IPS DF 19.7 (cell line): ENCODE measurements around the gene DAD1.
"Not testable (repeated sequence)": the region's sequence is repeated elsewhere in the genome, so short reads cannot be mapped to it uniquely, and the experiment has no call there.

ENCODE experiments used
- DNase-seq: peaks from one replicate; pipeline ENCODE4 v3.0.0-alpha.2; 2013; ENCODE audit warnings: low read depth, low spot score

DAD1 gene

DNA sequence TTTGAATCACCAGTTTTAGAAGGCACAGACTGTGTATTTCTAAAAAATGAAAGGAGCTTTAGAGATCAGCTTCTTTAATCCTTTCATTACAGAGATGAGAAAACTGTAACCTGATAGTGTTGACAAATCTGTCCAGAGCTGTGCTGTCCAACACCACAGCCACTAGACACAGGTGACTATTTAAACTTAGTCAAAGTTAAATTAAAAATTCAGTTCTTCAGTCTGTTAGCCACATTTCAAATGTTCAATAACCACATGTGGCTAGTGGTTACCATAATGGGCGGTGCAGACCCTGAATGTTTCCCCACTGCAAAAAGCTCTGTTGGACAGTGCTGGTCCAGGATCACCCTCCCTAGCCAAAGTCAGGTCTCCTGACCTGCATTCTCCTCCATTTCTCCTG is 21.6 kb downstream of the DAD1 start:
- no peak for DNase-seq

DNA sequence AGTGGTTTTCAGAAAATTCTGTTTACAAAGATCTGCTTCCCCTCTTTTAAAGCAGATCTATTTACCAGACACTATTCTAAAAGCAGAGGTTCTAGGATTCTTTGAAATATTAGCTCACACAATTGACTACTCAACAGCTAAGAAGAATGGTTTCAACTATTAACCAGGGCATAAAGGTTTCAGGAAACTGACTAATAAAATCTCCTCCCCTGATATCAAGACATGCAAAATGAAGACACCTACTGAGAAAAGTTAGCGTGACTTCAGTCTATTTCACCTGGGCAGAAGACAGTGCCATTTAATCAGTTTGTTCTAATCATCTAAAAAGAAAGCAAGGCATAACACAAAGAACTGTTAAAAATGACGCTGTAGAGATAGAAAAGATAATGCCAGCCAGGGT is 22.2 kb downstream of the DAD1 start:
- DNase-seq = no peak

- not testable (repeated sequence) for DNase-seq
These were observed 22.8 kb downstream of the DAD1 start for GRCh38 chr14:22566266-22566665.

- no peak for DNase-seq
These were observed 23.6 kb downstream of the DAD1 start for GRCh38 chr14:22565391-22565945.

DNA sequence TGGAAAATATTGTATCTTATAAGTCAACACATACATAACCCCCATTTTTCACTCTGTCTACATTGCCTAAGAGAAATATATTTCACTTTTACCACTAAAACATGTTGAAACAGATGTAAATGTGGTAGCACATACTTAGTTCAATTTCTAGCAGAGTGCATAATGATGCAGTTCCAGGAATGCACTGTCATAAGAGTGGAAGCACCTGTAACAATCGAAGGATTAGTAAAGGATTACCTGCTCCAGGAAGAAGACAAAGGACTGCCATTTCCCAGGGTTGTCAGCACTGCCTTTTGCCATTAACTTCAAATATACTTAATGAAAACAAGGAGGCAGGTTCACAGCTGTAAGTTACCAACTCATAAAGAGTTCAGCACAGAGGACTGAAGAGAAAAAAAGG is 24.6 kb downstream of the DAD1 start:
- DNase-seq = no peak

DNA sequence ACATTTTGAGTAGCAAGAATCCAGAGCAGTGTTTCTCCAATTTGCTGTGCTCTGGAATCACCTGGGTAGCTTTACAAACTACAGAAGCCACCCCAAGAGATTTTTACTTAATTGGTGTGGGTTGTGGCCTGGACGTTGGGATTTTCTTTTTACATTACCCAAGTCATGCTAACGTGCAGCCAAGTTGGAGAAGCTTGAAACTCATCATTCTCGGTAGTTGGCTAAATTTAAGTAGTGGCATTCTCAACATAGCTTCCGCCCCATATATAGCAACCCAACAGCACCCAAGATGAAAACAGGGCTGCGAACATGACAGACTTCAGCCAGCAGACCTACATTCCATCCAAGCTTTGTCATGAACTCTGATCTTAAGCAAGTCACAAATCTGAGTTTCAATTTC is 25.0 kb downstream of the DAD1 start:
- DNase-seq = no peak

DNA sequence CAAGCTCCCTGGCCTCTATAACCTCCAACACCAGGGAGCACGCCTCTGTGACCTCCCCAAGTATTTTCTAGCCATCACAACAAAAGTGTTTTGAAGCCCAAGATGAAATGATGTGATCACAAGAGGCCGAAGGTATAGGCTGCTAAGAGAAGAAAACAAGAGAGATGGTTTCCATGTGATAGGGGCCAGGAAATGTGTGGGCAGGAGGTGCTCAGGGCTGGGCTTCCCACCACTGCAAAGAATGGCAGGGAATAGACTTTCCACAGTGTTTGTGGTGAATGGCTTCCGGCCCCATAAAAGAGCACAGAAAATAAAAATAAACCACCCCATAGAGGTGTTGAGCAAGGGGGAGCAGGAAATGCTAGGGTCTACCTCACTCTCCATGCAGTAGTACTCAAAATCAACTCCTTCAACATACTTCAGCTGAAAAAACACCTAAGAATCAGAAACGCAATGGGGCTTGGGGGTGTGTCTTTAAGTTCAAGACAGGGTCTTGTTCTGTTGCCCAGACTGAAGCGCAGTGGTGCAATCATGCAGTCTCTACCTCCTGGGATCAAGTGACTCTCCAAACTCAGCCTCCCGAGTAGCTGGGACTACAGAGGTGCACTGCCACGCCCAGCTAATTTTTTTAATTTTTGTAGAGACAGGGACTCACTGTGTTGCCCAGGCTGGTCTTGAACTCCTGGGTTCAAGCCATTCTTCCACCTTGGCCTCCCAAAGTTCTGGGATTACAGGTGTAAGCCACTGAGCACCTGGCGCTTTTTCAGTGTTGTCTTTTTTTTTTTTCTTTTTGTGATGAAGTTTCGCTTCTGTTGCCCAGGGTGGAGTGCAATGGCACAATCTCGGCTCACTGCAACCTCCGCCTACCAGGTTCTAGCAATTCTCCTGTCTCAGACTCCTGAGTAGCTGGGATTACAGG is 27.1 kb downstream of the DAD1 start:
- DNase-seq = no peak

GRCh38 chr14:22561366-22561660 is 27.7 kb downstream of the DAD1 start:
- no peak for DNase-seq

DNA sequence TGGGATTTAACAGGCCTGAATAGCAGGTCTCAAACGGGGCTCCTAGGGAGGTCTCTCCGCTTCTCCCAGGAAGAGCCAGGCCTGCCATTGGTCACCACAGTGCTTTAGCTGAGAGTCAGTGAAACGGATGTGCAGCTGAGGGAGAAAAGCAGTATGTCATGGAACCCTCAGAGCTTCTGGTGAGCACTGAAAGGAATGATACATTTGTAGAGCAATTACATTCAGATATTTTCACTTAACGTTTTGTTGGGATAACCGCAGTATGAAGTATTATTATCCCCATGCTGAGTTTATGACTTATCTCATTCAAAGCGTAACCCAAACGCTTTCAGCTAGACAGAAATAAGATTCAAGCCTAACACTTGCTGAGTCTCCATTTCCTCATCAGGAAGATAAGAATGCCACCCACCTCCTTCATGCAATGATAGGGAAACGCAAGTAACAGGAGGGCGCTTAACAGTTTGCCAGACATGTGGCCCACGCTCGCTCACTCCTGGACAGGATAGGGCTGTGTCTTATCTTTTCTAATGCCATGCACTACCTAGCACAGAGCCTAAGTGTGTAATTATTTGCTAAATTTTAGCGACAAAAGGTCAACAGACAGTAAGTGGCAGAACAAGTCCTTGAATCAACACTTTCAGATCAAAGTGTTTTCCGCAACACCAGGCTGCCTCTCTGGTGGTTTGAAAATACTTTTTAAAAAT is 28.2 kb downstream of the DAD1 start:
- no peak for DNase-seq

DNA sequence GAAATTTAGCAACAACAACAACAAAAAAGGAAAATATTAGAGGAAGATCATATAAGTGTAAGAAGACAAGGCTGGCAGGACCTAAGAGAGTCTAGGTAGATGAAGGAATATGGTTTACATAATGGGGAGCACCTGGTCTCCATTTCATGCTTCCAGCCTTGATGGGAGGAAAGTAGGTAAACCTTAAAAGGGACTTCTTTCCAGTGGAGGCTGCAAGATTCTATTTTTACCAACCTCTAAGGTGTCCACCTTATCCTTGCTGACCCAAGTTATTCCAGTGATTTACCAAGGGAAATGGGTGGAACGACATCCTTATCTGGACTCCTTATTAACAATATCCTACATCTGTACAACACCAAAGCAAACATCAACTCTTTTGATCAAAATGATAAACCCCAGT is 30.0 kb downstream of the DAD1 start:
- DNase-seq = no peak

GRCh38 chr14:22558221-22558913 is 30.7 kb downstream of the DAD1 start:
- DNase-seq = no peak

DNA sequence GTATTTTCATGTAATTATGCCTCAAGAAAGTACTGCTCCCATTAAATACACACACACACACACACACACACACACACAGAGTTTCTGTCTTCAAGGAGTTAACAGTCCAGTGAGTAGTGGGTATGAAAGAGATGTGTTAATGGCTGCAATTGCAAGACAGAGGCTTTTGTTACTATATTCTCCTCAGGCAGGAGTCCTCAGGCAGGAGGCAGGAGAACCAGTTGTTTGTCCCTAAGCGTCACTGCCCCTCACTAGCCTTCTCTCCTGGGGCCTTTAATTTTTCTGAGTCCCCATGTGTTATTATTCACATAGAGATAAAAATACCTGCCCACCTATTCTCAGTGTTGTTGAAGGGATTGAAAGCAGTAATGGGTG is 31.2 kb downstream of the DAD1 start:
- DNase-seq = no peak

DNA sequence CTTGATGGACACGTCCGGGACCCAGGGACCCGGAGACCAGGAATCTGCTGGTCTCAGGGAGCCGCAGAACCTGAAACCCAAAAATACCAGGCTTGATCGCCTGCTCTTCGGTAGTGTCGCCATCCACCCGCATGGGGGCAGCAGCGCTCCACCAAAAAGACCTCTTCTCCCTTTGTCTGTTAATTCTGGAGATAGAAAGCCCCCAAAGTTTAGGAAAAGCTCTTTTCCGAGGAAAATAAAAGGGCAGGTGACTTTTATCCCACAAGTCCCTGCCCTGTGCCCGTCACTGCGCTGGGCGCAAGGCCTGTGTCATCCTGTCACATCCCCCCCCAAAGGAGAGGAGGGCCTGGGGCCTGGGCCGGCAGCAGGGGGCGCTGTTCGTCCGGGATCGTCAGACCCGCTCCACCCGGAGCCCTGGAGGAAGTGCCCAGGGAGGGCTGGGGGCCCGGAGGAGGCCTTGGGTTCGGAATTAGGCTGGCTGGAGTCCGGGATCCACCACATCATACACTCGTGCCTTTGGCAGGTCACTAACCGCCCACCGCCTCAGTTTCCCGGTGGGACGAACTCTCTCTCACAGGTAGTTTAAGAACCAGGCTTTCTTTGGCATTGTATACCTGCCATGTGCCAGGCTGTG is 31.9 kb downstream of the DAD1 start:
- no peak for DNase-seq

DNA sequence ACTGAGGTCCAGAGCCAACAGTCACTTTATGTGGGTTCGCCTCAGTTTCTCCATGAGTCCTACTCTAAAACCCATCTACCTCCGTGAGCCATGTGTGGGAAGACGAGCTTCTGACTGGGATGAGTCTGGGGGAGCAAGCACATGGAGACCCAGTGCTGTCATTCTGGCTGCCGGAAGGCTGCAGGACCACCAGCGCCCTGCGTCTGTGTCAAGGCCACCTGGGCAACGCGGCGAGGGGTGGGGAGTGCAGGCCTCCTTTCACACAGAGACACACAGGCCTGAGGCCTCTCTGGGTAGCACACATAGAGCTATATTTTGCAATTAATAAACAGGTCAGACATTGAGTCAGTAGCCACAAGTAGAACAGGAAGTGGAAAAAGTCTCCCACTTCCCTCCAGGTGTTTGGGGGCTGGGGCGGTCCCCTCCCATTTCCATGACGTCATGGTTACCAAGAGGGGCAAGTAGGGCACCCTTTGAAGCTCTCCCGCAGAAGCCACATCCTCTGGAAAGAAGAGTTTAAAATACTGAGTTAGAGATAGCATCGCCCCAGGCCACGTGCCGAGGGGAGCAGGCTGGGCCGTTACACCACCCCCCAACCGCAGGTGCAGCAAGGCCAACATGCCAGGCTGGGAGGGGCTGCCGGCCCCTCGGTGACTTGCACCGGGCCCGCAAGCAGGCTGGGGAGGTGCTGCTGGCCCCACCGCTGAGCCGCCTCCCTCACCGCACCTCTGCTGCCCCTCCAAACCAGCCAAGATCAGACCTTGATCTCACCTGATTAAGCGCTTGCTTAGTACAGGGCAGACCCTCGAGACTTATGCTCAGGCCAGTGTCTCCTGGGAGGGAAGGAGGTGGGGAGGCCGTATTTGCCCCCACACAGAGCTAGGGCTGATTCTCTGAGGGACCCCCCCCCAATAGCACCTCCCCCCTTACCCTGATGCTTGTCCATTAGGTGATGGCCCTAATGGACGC is 32.7 kb downstream of the DAD1 start:
- no peak for DNase-seq

GRCh38 chr14:22555384-22556011 is 33.5 kb downstream of the DAD1 start:
- no peak for DNase-seq

DNA sequence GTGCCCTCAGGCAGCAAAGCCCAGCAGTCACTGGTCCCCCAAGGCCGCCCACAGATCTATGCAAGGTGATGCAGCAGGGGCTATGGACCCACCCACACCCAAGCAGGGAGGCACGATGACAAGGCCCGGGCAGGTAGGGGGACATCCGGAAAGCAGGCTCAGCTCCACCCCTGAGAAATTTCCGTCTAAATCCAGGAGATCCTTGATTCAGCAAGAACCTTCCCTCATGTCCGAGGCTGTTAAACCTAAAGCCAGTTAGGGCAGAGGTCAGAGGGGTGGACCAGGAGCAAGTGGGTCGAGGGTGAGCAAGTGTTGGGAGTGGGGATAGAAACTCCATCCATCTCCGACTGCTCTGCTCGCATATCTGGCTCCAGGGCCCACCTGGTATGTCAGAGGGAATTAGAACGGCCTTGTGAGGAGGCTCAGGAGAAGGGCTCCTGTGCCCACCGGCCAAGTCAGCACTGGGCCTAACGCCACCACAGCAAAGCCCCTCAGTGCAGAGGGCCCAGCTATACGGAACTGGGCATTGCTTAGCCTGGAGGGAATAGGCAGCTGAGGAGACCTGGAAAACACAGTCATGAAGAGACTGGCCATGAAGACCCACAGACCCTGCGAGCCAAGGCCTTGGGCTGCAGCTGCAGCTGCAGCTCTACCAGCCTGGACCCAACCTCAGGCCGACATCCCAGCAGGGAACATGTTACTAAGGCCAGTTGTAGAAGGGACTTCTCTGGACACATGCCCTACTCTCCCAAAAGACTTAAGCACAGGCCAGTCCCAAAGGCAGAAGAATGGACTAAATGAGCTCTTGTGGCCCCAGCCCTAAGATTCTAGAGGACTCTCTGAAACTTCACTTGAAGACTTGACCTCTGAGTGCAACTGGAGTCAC is 34.3 kb downstream of the DAD1 start:
- no peak for DNase-seq

- DNase-seq = not testable (repeated sequence)
These were observed 35.0 kb downstream of the DAD1 start for GRCh38 chr14:22553861-22554497.

DNA sequence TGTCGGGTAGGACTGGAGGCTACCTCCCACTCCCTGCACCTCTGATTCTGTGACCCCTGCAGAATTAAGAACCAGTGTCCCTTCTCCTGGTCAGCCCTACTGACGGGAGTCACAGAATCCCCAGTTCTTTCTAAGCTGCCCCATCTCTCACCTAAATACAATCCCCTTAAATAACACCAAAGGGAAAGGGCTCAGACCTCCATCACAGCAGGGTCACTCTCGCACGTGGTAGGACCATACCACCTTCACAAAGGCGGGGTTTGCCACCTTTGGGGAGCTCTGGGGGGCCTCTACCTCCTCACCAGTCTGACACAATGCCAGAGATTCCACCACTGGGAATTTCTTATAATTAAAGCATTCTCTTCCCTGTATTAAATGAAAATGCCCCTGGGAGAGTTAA is 35.6 kb downstream of the DAD1 start:
- DNase-seq = no peak

- DNase-seq = no peak
These were observed 36.3 kb downstream of the DAD1 start for GRCh38 chr14:22552827-22553076.
